SH-SY5Y (cell line): Measurements from ENCODE around the gene SYNPO.

Experiments
- GATA2 ChIP-seq: IDR thresholded peaks from 2 replicates; pipeline ENCODE4 v1.6.1; 2011; ENCODE audit warnings: mild to moderate bottlenecking, low read depth, low read length
- GATA3 ChIP-seq: IDR thresholded peaks from 2 replicates; pipeline ENCODE4 v1.6.1; 2011; ENCODE audit warnings: low read depth, mild to moderate bottlenecking, low read length, moderate library complexity

GRCh38 chr5:150593996-150594395 is 46.5 kb upstream of the SYNPO start:
- TF ChIP-seq GATA2 = no peak
- TF ChIP-seq GATA3 = no peak
